Common myeloid progenitor, CD34-positive (primary cell): Measurements from ENCODE around the gene METTL1.
"Not testable (repeated sequence)": the region's sequence is repeated elsewhere in the genome, so short reads cannot be mapped to it uniquely, and the experiment has no call there.

Source experiments
- CTCF ChIA-PET: fragments of 350-600 bp; sonication (Branson Sonifier 250); formaldehyde crosslinking; loops from one replicate; lab custom pipeline; 2021; ENCODE audit warnings: antibody characterized with exemption; lab: Charles Lee
- POLR2A ChIA-PET: fragments of 350-600 bp; sonication (Branson Sonifier 250); formaldehyde crosslinking; loops from one replicate; lab custom pipeline; 2021; ENCODE audit warnings: antibody characterized with exemption; lab: Charles Lee
- DNase-seq, 3 donors: peaks; one replicate each; pipeline versions ENCODE4 v3.0.0 to v3.0.0-alpha.2; 2013
- H3K27ac ChIP-seq, 2 experiments: 1 replicate in 1 of 2; 2 replicates in 1 of 2; pipeline ENCODE4 v1.7.0; 2013; ENCODE audit warnings: inconsistent platforms in 2 of 2, low read length in 2 of 2, mild to moderate bottlenecking in 2 of 2, low read depth in 1 of 2, moderate library complexity in 1 of 2; ENCODE audit not compliant: severe bottlenecking in 2 of 2, insufficient read depth in 1 of 2, poor library complexity in 1 of 2
- H3K27me3 ChIP-seq, 5 experiments: replicated peaks in 2 of 5; 1 replicate in 3 of 5; 2 replicates in 2 of 5; pipeline versions ENCODE4 v1.6.1 to v1.7.0; 2013; ENCODE audit warnings: low read length in 4 of 5, mild to moderate bottlenecking in 2 of 5, moderate library complexity in 2 of 5, inconsistent platforms in 1 of 5; ENCODE audit not compliant: insufficient read depth in 5 of 5, control insufficient read depth in 4 of 5
- H3K36me3 ChIP-seq, 4 experiments: 1 replicate in 2 of 4; 2 replicates in 2 of 4; pipeline versions ENCODE4 v1.6.1 to v1.7.0; 2013; ENCODE audit warnings: low read length in 3 of 4, control low read depth in 1 of 4, mild to moderate bottlenecking in 1 of 4; ENCODE audit not compliant: control insufficient read depth in 4 of 4, insufficient read depth in 4 of 4
- H3K4me1 ChIP-seq, 4 experiments: 1 replicate in 3 of 4; 2 replicates in 1 of 4; pipeline versions ENCODE4 v1.6.1 to v1.7.1; 2013; ENCODE audit warnings: low read length in 3 of 4, mild to moderate bottlenecking in 3 of 4, control low read depth in 1 of 4, inconsistent platforms in 1 of 4, moderate library complexity in 1 of 4; ENCODE audit not compliant: control insufficient read depth in 4 of 4, insufficient read depth in 4 of 4; ENCODE audit errors: control extremely low read depth in 1 of 4
- H3K4me3 ChIP-seq, 7 experiments: 1 replicate in 4 of 7; 2 replicates in 3 of 7; pipeline versions ENCODE4 v1.5.1 to v1.7.0; 2013; ENCODE audit warnings: mild to moderate bottlenecking in 7 of 7, low read length in 6 of 7, moderate library complexity in 6 of 7, inconsistent platforms in 2 of 7, low read depth in 2 of 7, control low read depth in 1 of 7; ENCODE audit not compliant: insufficient read depth in 4 of 7, control insufficient read depth in 1 of 7; ENCODE audit errors: extremely low read depth in 1 of 7
- H3K9me3 ChIP-seq, 5 experiments: 1 replicate in 4 of 5; 2 replicates in 1 of 5; pipeline versions ENCODE4 v1.6.1 to v1.7.1; 2013; ENCODE audit warnings: low read length in 4 of 5, mild to moderate bottlenecking in 2 of 5, inconsistent platforms in 1 of 5, low read depth in 1 of 5, moderate library complexity in 1 of 5; ENCODE audit not compliant: control insufficient read depth in 4 of 5, insufficient read depth in 2 of 5; ENCODE audit errors: control extremely low read depth in 1 of 5
- WGBS: methylation state at CpG from one replicate; pipeline ENCODE4 v1.1.5; 2013; ENCODE audit not compliant: insufficient coverage; 5-methylcytosine and 5-hydroxymethylcytosine counted together

Gene METTL1

DNA sequence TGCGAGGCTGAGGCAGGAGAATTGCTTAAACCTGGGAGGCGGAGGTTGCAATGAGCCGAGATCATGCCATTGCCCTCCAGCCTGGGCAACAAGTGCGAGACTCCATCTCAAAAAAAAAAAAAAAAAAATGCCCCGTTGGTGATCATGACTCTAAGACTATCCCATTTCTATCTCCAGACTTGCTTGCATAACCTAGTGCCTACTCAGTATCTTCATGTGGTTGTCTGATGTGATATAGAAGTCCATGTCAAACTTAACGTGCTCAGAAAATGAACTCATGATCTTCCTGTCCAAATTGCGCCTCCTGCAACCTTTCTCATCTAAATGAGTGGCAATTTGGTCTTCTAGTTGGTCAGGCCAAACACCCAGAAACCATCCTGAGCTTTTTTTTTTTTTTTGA is 6.0 kb upstream of the METTL1 start:
- CTCF ChIA-PET: interaction anchor here (0.9 to 10.4 kb wide), 4 partner anchors 16 to 125 kb away, joined by 3 to 74 read pairs (median 6); no protein-coding TSS in a partner anchor
- no peak overlapping the region for H3K27ac ChIP-seq
- WGBS: 100% methylated on average over 4 of the region's 7 CpGs
- no peak for DNase-seq
- POLR2A ChIA-PET: no interaction called here
- peaks cover 0 to 12% (median 2%) of the 10 kb centered on the region in 4 experiments for H3K36me3 ChIP-seq
- peaks cover 9 to 28% (median 22%) of the 10 kb centered on the region in 4 experiments for H3K4me1 ChIP-seq
- H3K9me3 ChIP-seq: no peaks in the 10 kb centered on the region
- H3K4me3 ChIP-seq: no peak overlapping the region
- no peaks in the 10 kb centered on the region for H3K27me3 ChIP-seq

DNA sequence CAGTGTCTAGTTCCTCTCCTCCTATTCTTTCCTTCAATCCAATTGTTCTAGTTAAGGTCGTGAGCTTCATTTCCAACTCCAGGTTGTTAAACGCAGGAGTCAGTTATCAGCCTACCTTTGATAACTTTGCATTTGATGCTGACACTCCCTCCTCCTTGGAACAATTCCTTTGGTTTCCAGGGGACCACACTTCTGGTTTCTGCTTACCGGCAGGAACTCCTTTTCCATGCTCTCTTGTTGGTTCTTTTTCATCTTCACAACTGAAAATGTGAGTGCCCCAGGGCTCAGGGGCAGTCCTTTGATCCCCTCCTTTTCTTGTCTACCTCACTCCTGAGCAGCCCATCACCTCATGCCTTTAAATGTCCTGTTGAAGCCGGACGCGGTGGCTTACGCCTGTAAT is 5.5 kb upstream of the METTL1 start:
- no peak overlapping the region for H3K27ac ChIP-seq
- H3K9me3 ChIP-seq: no peaks in the 10 kb centered on the region
- no peak overlapping the region for H3K4me3 ChIP-seq
- H3K36me3 ChIP-seq: peaks cover 0 to 12% (median 2%) of the 10 kb centered on the region in 4 experiments
- 97% methylated on average over 4 of the region's 7 CpGs for WGBS
- DNase-seq: no peak
- CTCF ChIA-PET: interaction anchor here (0.9 to 10.4 kb wide), 3 partner anchors 11 to 25 kb away, joined by 3 to 74 read pairs (median 6); no protein-coding TSS in a partner anchor
- POLR2A ChIA-PET: no interaction called here
- peaks cover 9 to 33% (median 23%) of the 10 kb centered on the region in 4 experiments for H3K4me1 ChIP-seq
- H3K27me3 ChIP-seq: no peaks in the 10 kb centered on the region

- CTCF ChIA-PET: interaction anchor here (2.5 to 10.4 kb wide), 2 partner anchors 14 to 19 kb away, joined by 15 to 74 read pairs; no protein-coding TSS in a partner anchor
- H3K27me3 ChIP-seq: no peaks in the 10 kb centered on the region
- H3K4me1 ChIP-seq: peaks cover under 1 to 28% (median 20%) of the 10 kb centered on the region in 4 experiments
- POLR2A ChIA-PET: no interaction called here
- no peak for DNase-seq
- no peak overlapping the region for H3K27ac ChIP-seq
- 92% methylated on average over 2 of the region's 2 CpGs for WGBS
- no peaks in the 10 kb centered on the region for H3K9me3 ChIP-seq
- peaks cover 0 to 12% (median 2%) of the 10 kb centered on the region in 4 experiments for H3K36me3 ChIP-seq
- no peak overlapping the region for H3K4me3 ChIP-seq
Observed at GRCh38 chr12:57776247-57776587, 4.3 kb upstream of the METTL1 start.

GRCh38 chr12:57775563-57776246 is 3.8 kb upstream of the METTL1 start:
- Histone ChIP-seq H3K36me3 (peaks cover 0 to 14% (median 2%) of the 10 kb centered on the region in 4 experiments), H3K4me3 (no peak overlapping the region), H3K9me3 (no peaks in the 10 kb centered on the region), H3K4me1 (peaks cover 2 to 28% (median 20%) of the 10 kb centered on the region in 4 experiments), H3K27me3 (no peaks in the 10 kb centered on the region), H3K27ac (no peak overlapping the region)
- WGBS: 100% methylated on average over 3 of the region's 4 CpGs
- POLR2A ChIA-PET: no interaction called here
- CTCF ChIA-PET: interaction anchor here (2.5 to 10.4 kb wide), 2 partner anchors 14 to 19 kb away, joined by 15 to 74 read pairs; no protein-coding TSS in a partner anchor
- no peak for DNase-seq

DNA sequence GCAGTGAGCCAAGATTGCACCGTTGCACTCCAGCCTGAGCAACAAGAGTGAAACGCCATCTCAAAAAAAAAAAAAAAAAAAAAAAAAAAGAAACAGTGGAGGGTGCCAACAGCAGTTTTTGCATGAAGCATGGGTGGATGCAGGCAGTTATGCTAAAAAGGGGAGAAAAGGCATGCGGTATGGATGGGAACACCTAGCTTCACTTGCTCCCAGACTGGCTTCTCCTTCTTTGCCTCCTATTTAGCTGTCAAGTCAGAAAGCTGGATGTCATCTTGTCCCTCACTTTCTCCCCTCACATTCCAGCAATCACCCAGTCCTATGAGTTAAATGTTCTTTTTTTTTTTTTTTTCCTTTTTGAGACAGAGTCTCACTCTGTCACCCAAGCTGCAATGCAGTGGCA is 3.1 kb upstream of the METTL1 start:
- DNase-seq: no peak
- no peak overlapping the region for H3K27ac ChIP-seq
- H3K4me3 ChIP-seq: no peak overlapping the region
- WGBS: 100% methylated on average over 1 of the region's 3 CpGs
- no peaks in the 10 kb centered on the region for H3K27me3 ChIP-seq
- peaks cover under 1 to 13% (median 2%) of the 10 kb centered on the region in 4 experiments for H3K36me3 ChIP-seq
- ChIA-PET CTCF (interaction anchor here (2.5 to 10.4 kb wide), 2 partner anchors 13 to 18 kb away, joined by 15 to 74 read pairs; no protein-coding TSS in a partner anchor), POLR2A (no interaction called here)
- H3K4me1 ChIP-seq: peaks cover 2 to 23% (median 18%) of the 10 kb centered on the region in 4 experiments
- H3K9me3 ChIP-seq: no peaks in the 10 kb centered on the region

DNA sequence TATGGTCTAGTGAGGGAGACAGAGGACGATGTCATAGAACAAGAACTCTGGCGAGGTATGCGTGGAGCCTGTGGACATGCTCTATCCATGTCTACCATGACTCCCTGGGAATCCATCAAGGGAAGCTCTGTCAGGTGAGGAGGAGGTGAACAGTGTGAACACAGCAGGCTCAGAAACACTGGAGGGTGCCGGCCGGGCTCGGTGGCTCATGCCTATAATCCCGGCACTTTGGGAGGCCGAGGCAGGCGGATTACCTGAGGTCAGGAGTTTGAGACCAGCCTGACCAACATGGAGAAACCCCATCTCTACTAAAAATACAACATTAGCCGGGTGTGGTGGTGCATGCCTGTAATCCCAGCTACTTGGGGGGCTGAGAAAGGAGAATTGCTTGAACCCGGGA is 2.7 kb upstream of the METTL1 start:
- H3K4me3 ChIP-seq, POLR2A ChIA-PET, DNase-seq, H3K9me3 ChIP-seq, H3K27ac ChIP-seq, H3K27me3 ChIP-seq: not testable (repeated sequence)
- no CpG with 5 or more reads among the region's 11 CpGs for WGBS
- H3K36me3 ChIP-seq: peaks cover 3 to 12% (median 4%) of the 10 kb centered on the region in 4 experiments
- peaks cover 2 to 23% (median 18%) of the 10 kb centered on the region in 4 experiments for H3K4me1 ChIP-seq
- CTCF ChIA-PET: interaction anchor here (2.5 to 10.4 kb wide), 2 partner anchors 13 to 18 kb away, joined by 15 to 74 read pairs; no protein-coding TSS in a partner anchor
